GM18517 (cell line): ENCODE measurements around the gene CCDC24.

ENCODE experiments used
- ATAC-seq: cut with Tn5 transposase; IDR thresholded peaks from one replicate; pipeline ENCODE4 v1.9.1; 2021; ENCODE audit warnings: mild to moderate bottlenecking, moderate library complexity; ENCODE audit not compliant: unreplicated experiment

CCDC24 gene

GRCh38 chr1:43980255-43981134 lies 10.9 kb upstream of the CCDC24 start:
- ATAC-seq: no peak

GRCh38 chr1:43981135-43981491 lies 10.3 kb upstream of the CCDC24 start:
- ATAC-seq: no peak

- no peak for ATAC-seq
Observed at GRCh38 chr1:43981636-43982035, 9.8 kb upstream of the CCDC24 start.

- no peak for ATAC-seq
Observed at GRCh38 chr1:43982241-43982640, 9.2 kb upstream of the CCDC24 start.

GRCh38 chr1:43982808-43983207 lies 8.6 kb upstream of the CCDC24 start:
- ATAC-seq: no peak

DNA sequence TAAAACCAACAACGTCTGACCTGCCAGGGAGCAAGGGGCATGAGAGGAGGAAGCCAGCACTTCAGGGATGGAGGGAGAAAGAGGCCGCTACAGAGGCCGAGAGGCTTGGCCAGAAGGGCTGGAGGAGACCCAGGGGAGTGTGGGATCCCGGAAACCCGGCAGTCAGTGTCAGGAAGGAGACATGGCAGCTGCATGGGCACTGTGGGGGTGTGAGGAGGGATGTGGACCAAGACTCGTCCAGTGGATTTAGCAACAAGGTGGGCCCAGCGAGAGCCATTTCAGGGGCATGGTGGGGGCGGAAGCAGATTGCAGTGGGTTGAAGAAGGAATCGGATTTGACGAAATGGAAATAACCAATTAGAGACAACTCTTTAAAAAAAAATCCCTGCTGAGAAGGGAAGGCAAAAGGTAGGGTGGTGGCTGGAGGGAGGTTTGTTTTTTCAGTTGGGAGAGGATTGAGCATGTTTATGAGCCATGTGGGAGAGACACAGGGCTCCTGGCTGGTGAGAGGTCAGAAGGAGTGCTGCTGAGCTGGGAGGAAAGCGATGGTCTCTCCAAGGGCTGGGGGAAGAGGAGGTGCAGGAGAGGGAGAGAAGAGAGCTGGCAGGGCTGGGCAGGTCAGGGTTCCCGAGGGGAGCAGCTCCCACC lies 8.0 kb upstream of the CCDC24 start:
- no peak for ATAC-seq

- no peak for ATAC-seq
Observed at GRCh38 chr1:43984855-43985254, 6.5 kb upstream of the CCDC24 start.

- ATAC-seq: no peak
Observed at GRCh38 chr1:43985984-43986595, 5.3 kb upstream of the CCDC24 start.

- no peak for ATAC-seq
Observed at GRCh38 chr1:43986712-43987111, 4.7 kb upstream of the CCDC24 start.

- ATAC-seq: no peak
Observed at GRCh38 chr1:43987159-43987902, 4.1 kb upstream of the CCDC24 start.

GRCh38 chr1:43990271-43991199 lies 864 bp upstream of the CCDC24 start:
- no peak for ATAC-seq

DNA sequence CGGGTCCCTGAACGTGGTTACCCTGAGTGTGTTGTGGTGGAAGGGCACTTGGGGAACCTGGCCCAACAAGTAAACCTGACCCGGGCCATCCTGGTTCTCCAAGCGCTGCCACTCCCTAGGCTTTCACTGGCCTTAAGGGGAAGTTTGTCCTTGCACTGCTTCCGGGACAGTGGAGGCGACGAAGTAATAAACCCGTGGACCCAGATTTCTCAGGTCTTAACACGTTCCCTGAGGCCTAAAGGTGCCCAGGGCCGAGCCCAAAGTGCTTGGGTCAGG lies 261 bp upstream of the CCDC24 start:
- ATAC-seq: no peak

DNA sequence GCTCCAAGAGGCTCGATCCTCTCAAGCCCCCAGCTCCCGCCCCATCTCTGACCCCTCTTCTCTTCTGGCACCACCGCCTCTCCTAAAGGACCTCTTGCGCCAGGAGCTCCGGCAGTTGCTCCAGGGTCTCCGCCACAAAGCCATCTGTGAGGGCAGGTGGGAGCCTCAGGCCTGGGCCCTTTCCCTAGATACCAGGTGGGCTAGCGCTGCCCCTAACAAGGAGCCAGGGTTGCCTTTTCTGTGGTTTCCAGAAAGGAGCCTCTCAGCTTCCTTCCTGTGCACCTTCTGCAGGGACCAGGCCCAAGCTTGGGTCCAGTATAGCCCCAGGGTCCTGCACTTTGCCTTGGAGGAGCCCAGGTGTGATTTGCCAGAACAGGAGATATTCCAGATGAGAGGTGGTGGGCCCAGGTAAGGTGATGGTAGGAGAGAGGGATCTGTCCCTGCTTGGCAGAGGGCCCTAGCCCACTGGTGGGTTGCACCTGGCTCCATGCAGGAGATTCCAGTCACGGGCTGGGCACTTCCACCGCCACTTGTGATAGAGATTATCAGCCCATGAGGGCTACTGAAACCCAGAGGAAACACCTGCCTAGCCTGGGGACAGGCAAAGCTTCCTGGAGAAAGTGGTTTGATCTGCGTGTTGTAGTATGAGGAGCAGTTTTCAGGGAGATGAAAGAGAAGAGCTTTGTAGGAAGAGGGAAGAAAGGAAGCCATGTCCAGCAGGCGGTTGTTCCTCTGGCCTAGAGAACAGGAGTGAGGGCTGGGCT lies 1.0 kb downstream of the CCDC24 start:
- no peak for ATAC-seq

DNA sequence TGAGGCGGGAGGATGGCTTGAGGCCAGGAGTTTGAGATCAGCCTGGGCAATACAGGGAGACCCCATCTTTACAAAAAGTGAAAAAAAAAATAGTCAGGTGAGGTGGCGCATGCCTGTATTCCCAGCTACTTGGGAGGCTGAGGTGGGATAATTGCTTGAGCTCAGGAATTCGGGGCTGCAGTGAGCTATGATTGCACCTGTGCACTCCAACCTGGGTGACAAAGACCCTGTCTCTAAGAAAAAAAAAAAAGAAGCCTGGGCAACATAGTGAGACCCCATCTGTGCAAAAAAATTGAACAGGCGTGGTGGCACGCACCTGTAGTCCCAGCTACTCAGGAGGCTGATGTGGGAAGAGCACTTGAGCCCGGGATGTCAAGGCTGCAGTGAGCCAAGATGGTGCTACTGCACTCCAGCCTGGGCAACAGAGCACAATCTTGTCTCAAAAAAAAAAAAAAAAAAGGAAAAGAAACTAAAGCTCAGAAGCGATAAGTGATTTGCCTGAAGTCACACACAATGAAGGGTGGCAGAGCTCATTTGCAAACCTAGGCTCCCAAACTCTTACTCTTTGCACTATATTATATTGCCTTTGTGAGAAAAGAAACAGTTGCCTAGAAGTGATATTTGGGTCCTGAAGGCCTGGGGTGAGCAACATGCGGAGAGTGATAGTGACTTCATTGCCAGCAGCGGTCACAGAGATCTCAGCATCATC lies 2.0 kb downstream of the CCDC24 start:
- no peak for ATAC-seq

- no peak for ATAC-seq
Observed at GRCh38 chr1:43994071-43994470, 2.7 kb downstream of the CCDC24 start.

- ATAC-seq: no peak
Observed at GRCh38 chr1:43994794-43995790, 3.7 kb downstream of the CCDC24 start.

GRCh38 chr1:43995984-43996732 lies 4.8 kb downstream of the CCDC24 start:
- no peak for ATAC-seq
